ENCODE measurements around the gene SLC23A2.
A peak's percentile ranks its signal among the peaks of the same experiment; 100 is the strongest.
"Not testable (repeated sequence)": the region's sequence is repeated elsewhere in the genome, so short reads cannot be mapped to it uniquely, and the experiment has no call there.

Gene SLC23A2

GRCh38 chr20:4946986-4947385 lies 54.3 kb downstream of the SLC23A2 start:
- peak in 1 of 42 donors; percentile 19 for DNase-seq
- intact Hi-C loops (cut with DNase I) = no loop called here

- no peak for DNase-seq
- intact Hi-C loops (cut with DNase I) = no loop called here
Observed at GRCh38 chr20:4946585-4946984, 54.7 kb downstream of the SLC23A2 start.

- intact Hi-C loops (cut with DNase I) = no loop called here
- DNase-seq = peak in 3 of 42 donors; percentile 18 to 57 (median 20)
Observed at GRCh38 chr20:4944518-4945313, 56.6 kb downstream of the SLC23A2 start.

GRCh38 chr20:4942331-4942730 lies 59.0 kb downstream of the SLC23A2 start:
- intact Hi-C loops (cut with DNase I) = no loop called here
- peak in 2 of 42 donors; percentile 15 to 49 for DNase-seq

DNA sequence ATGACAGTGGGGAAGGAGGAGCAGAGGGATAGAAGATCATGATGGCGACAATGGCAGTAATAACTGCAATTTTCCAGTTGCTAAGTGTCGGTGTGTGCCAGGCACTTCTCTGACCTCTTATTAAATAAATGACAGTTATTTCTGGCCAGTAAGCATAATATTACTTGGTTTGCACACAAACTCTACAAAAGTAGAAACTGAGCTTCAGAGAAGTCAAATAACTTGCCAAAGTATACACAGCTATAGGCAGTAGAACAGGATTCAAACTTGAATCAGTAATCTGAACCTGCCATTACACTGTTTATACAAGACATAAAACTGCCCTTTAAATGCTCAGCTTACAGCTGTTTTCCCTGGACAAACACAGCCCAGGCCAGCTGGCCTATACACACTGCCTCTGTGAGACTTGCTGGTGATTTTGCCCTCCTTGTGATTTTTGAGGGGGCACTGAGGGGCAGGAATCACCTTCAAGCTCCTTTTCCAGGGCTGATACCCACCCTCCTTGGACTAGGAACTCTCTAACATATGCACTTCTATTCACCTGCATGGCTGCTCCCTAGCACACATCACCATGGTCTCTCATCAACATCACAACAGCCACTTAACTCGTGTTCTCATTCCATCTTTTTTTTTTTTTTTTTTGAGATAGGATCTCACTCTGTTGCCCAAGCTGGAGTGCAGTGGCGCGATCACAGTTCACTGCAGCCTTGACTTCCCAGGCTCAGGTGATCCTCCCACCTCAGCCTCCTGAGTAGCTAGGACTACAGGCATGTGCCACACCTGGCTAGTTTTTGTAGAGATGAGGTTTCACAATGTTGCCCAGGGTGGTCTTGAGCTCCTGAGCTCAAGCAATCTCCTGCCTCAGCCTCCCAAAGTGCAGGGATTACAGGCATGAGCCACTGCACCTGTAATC lies 63.6 kb downstream of the SLC23A2 start:
- no peak for DNase-seq
- intact Hi-C loops (cut with DNase I) = no loop called here

GRCh38 chr20:4936851-4937406 lies 64.4 kb downstream of the SLC23A2 start:
- intact Hi-C loops (cut with DNase I) = no loop called here
- no peak for DNase-seq

- DNase-seq = peak in 17 of 42 donors; percentile 9 to 72 (median 46)
- intact Hi-C loops (cut with DNase I) = no loop called here
Observed at GRCh38 chr20:4936392-4936850, 64.9 kb downstream of the SLC23A2 start.

GRCh38 chr20:4932061-4932460 lies 69.2 kb downstream of the SLC23A2 start:
- DNase-seq = peak in 1 of 42 donors; percentile 10
- intact Hi-C loops (cut with DNase I) = no loop called here

DNA sequence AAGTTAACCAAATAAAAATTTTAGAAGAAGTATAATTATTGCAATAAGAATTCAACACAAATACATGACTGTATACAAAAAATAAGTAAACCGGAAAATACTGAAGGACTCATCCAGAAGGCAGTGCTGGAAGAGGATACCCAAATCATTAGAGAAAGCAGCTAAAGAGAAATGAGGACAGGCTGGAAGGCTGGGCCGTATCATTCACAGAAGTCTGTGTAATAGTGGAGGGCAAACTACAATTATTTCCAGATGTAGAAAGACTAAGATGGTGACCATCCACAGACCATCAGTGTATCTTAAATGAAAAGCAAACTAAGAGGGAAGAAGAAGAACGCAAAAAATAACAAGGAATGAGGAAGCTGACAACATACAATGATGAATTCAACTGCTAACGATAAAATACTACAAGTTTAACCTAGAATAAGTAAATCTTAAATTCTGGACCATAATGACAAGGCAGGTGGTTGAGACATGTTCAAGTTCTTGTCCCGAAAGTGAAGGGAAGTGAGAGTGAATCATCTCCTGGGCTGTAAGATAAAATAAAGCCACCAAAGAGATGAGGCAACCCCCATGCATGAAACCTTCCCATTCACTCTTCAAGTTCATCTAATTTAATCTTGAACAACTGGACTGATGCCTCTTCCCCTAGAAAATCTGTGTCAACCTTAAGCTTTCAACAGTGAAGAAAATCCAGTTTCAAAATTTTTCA lies 71.5 kb downstream of the SLC23A2 start:
- intact Hi-C loops (cut with DNase I) = no loop called here

DNA sequence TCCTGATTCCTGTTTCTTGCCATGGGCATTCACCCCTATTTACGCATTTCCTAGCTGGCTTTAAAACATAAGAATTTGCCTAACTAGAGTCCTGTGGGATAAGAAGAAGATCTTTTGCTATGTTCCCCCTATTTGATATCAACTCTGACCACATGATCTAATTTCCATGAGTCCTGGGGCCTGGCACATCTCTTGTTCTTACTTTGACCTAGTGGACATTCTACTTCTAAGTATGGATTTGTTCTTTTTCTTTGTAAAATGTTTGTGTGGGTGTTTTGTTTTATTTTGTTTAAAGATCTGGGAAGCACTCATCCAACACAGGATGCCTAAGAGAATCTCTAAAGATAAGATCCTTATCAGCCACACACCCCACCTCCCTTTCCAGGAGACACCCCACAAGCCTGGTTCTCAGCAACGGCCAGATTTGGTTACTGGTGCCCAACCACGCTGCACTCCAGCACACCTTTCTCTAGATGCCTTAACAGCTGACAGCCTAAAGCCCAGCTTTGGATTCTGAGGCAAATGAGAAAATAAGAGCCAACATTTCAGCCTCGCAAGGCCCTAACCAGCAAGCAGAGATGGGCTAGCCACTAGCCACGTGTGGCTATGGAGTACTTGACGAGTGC lies 74.7 kb downstream of the SLC23A2 start:
- intact Hi-C loops (cut with DNase I) = no loop called here
- DNase-seq = no peak

More for the DNA sequence above, 71.5 kb downstream of the SLC23A2 start:
- no peak for DNase-seq

DNA sequence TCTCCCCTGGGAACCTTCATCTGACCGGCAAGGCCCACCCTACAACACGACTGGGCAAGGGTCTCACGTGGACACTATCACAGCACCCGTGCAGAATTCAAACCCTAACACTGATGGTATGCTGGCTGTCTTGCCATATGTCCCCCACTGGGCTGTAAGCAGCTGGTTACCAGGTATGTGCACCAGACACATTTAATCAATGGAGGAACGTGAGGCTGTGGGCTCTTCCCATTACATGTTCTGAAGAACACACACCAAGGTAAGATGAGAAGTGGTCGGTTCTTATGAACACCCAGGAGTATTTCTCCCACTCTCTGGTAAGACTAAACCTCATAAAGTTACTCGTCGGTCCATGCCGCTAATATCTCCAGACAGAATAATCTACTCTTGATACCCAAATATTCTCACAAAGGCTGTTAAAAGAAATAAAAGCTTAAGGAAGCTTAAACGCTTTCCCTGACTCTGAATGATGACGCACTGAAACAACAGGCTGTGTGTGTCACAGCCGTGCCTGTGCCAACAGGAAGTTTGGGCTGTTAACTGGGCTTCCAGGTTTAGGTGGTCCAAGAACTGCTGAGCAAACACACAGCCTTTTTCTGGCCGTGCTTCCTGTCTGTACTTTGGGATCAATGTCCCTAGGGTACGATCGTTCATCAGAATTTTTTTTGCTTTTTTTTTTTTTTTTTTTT lies 75.3 kb downstream of the SLC23A2 start:
- peak in 8 of 42 donors; percentile 19 to 60 (median 28) for DNase-seq
- intact Hi-C loops (cut with DNase I) = no loop called here

- intact Hi-C loops (cut with DNase I) = no loop called here
- no peak for DNase-seq
Observed at GRCh38 chr20:4924446-4924845, 76.9 kb downstream of the SLC23A2 start.

GRCh38 chr20:4924032-4924431 lies 77.3 kb downstream of the SLC23A2 start:
- intact Hi-C loops (cut with DNase I) = no loop called here
- peak in 1 of 42 donors; percentile 21 for DNase-seq

DNA sequence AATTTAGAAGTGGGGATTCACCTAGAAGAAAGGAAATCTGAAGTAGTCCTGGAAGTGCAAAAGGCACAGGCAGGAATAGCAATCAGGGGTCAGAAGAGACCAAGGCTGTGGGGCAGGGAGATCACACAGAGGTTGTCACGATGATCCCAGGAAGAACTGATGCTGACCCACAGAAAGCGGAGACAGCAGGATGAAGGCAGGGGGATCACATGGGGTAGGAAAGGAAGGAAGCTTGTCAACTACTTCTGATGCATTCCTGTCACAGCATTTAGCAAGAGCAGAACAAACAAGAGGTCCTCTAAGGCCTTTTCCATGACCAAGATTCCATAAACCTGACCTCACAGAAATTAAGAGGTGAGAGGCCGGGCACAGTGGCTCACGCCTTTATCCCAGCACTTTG lies 79.1 kb downstream of the SLC23A2 start:
- peak in 1 of 42 donors; percentile 26 for DNase-seq

DNA sequence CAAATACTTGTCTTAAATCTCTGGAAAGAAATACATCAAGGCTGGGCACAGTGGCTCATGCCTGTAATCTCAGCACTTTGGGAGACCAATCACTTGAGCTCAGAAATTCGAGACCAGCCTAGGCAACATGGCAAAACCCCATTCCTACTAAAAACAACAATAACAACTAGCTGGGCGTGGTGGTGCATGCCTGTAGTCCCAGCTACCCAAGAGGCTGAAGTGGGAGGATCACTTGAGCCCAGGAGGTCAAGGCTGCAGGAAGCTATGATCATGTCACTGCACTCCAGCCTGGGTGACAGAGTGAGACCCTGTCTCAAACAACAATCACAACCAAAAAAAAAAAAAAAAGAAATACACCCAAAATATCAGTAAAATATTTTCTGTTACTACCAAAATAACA lies 80.0 kb downstream of the SLC23A2 start:
- DNase-seq; intact Hi-C loops (cut with DNase I): not testable (repeated sequence)

More for the DNA sequence above, 79.1 kb downstream of the SLC23A2 start:
- intact Hi-C loops (cut with DNase I) = no loop called here

DNA sequence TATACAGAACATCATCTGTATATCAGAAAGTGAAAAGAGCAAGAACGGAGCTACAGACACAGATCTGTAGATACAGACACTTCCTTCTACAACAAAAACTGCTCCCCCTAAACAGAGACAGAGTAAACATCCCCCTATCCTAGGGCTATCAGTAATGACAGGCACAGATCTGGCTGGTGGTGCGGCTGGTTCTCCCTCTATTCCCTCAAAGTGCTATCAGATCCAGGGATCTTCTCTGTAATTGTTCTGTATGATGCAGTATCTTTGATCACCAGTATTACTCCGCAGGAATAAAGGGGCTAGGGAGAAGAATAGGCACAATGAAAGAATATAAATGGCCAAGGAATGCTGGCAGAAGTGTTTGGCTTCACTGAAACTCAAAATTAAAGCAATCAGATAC lies 80.7 kb downstream of the SLC23A2 start:
- intact Hi-C loops (cut with DNase I) = no loop called here
- no peak for DNase-seq

- DNase-seq = peak in 1 of 42 donors; percentile 13
- intact Hi-C loops (cut with DNase I) = no loop called here
Observed at GRCh38 chr20:4920131-4920530, 81.2 kb downstream of the SLC23A2 start.
